Endothelial cell of umbilical vein (primary cell): ENCODE measurements around the gene ESPNL.
A peak's percentile ranks its signal among the peaks of the same experiment; 100 is the strongest.

Source experiments
- CTCF ChIP-seq, 2 donors: IDR thresholded peaks; 1 replicate in 1 of 2; 2 replicates in 1 of 2; pipeline ENCODE4 v1.5.1; 2011; ENCODE audit warnings: low read length in 2 of 2, mild to moderate bottlenecking in 2 of 2, moderate library complexity in 2 of 2, control low read depth in 1 of 2, inconsistent platforms in 1 of 2, low read depth in 1 of 2; ENCODE audit not compliant: insufficient read depth in 1 of 2; ENCODE audit errors: extremely low read depth in 1 of 2
- EZH2 ChIP-seq: IDR thresholded peaks from 2 replicates; pipeline ENCODE4 v1.6.1; 2012; ENCODE audit warnings: borderline replicate concordance, low read depth, mild to moderate bottlenecking, moderate library complexity, low read length, inconsistent platforms; ENCODE audit not compliant: severe bottlenecking
- JUN ChIP-seq: IDR thresholded peaks from 2 replicates; pipeline ENCODE4 v1.6.1; 2011; ENCODE audit warnings: borderline replicate concordance, low read depth; ENCODE audit not compliant: insufficient read length, insufficient read depth
- MAX ChIP-seq: IDR thresholded peaks from 2 replicates; pipeline ENCODE4 v1.6.1; 2011; ENCODE audit not compliant: insufficient read depth, insufficient read length
- MYC ChIP-seq: IDR thresholded peaks from one replicate; pipeline ENCODE4 v1.6.1; 2011; ENCODE audit warnings: mild to moderate bottlenecking, low read depth, low read length
- POLR2A ChIP-seq: IDR thresholded peaks from 2 replicates; pipeline ENCODE4 v1.6.1; 2012; ENCODE audit warnings: low read depth, mild to moderate bottlenecking, control low read depth, low read length

DNA sequence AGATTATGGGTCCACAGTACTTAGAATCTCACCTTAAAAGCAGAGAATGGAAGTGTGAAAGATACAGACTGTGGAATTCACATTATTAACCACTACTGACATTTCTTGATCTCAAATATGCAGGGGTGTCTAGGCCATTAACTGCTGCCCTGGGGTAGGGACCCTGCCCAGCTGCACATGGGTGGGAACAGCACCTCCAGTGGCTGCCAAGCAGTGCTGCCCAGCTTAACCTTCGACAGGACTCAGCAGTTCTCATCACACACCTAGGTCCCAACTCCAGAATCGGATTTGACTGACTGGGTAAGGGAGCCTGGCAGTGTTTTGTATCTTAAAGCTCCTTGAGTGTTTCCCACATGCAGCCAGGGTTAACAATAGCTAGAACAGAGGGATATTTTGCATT is 73.6 kb downstream of the ESPNL start:
- TF ChIP-seq POLR2A (no peak), CTCF (IDR thresholded peaks at IDR 0.05; ENCODE audit: extremely low read depth in 1 of 2, insufficient read depth in 1 of 2, low read depth in 1 of 2, low read length in 2 of 2) (peak; percentile 16 to 23), MAX (no peak), JUN (no peak), EZH2 (no peak), MYC (no peak)
